ENCODE data around the gene P4HB. TPM values are rescaled to one million over a fixed set of nuclear protein-coding genes. Genes with fewer than 3 reads are reported as not detected.

The P4HB gene
- total RNA-seq (2014; rRNA removed; shearing (Covaris generic)) = 1,635 and 2,300 TPM in 2 replicates

DNA sequence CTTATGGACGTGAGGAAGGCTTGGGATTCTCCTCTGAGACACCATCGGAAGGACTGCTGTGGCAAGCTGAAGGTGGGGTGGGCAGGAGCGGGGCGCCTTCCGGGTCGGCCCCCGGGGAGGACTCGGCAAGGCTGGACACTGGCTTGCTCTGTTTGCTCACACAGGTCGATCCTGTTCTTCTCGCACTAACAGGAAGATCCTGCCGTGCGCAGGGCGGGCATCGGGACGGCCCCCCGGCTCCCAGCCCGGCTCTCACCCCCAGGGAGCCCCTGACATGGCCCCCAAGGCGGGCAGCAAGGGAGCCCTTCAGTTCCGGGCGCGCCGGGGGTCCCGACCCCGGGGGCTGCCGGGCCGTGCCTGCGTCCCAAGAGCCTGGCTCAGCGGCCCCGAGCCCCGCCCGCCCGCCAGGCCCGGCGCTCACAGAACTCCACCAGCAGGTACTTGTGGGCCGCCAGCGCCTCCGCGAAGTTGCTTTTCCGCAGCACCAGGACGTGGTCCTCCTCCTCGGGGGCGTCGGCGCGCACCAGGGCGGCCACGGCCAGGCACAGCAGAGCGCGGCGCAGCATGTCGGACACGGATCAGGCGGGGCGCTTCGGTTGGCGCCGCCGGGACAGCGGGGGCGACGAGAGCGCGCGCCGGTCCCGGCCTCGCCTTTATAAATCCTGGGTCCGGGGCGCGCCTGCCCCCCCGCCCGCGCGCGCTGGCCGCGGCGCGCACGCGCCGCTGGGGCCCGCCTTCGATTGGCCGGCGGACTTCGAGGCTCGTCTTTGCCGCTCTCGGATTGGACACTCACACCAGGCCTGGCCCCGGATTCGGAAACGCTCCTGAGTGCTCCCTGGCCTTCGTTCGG is at the start of gene P4HB:
TSS of gene P4HB (minus strand) at position 630 of the 850 bp plus-strand sequence. CDS start at position 566, 64 bp downstream.
- H3K4me1 ChIP-seq (replicated peaks) = peaks cover 18% of the 10 kb centered on the region
- peaks cover 86% of the 10 kb centered on the region for H3K36me3 ChIP-seq
- peak in 1 of 2 experiments; percentile 46 for DNase-seq (ENCODE audit: low read depth in 1 of 2, low spot score in 2 of 2)
- H3K9me3 ChIP-seq (replicated peaks) = no peaks in the 10 kb centered on the region
- H3K27ac ChIP-seq = peak within 1 kb of the TSS; percentile 81
- peak within 1 kb of the TSS; percentile 88 for H3K4me3 ChIP-seq
- H3K27me3 ChIP-seq (replicated peaks) = no peaks in the 10 kb centered on the region

DNA sequence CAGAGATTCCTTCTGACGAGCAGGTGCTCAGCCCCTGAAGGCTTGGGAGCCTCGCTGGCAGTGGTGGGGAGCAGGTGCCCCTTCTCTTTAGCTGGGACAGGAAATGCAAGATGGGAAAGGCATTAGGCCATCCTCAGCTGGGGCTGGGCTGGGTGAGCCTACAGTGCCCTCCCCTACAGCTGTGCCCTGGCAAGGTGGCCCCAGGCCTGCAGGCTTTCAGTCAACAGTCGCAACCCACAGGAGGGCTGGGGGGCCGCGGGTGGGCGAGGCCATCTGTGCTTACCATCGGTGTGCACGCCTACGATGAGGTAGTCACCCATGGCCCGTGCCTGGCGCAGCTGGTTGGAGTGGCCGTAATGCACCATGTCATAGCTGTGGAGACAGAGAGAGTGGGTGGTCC is 48.9 kb upstream of the P4HB start:
- Histone ChIP-seq H3K4me3 (no peak overlapping the region), H3K27me3 (replicated peaks) (no peaks in the 10 kb centered on the region), H3K4me1 (replicated peaks) (peaks cover 17% of the 10 kb centered on the region), H3K27ac (no peak overlapping the region), H3K36me3 (peaks cover 89% of the 10 kb centered on the region), H3K9me3 (replicated peaks) (peaks cover 2% of the 10 kb centered on the region; the same call in 1 of the 2 replicates)
- DNase-seq (ENCODE audit: low read depth in 1 of 2, low spot score in 2 of 2) = no peak

DNA sequence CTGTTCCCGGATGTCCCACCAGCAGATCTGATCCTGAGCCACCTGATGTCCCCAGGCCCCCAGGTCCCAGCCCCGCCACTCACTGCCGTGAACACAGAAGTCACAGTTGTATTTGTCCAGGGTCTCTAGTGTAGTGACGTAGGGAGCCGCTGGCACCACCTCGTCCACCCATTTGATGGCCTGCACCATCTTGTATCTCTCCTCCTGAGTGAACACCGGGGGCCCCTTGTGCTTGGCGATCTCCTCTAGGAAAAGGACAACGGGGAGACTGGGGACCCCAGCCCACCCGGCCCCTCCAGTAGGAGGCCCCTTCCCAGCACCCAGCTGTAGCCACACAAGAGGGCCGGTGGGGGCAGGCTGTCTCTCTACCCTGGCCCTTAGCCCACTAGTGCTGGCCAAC is 48.5 kb upstream of the P4HB start:
- Histone ChIP-seq H3K27ac (no peak overlapping the region), H3K27me3 (replicated peaks) (no peaks in the 10 kb centered on the region), H3K4me3 (no peak overlapping the region), H3K9me3 (replicated peaks) (peaks cover 2% of the 10 kb centered on the region; the same call in 1 of the 2 replicates), H3K36me3 (peaks cover 89% of the 10 kb centered on the region), H3K4me1 (replicated peaks) (peaks cover 17% of the 10 kb centered on the region)
- DNase-seq (ENCODE audit: low read depth in 1 of 2, low spot score in 2 of 2) = no peak

DNA sequence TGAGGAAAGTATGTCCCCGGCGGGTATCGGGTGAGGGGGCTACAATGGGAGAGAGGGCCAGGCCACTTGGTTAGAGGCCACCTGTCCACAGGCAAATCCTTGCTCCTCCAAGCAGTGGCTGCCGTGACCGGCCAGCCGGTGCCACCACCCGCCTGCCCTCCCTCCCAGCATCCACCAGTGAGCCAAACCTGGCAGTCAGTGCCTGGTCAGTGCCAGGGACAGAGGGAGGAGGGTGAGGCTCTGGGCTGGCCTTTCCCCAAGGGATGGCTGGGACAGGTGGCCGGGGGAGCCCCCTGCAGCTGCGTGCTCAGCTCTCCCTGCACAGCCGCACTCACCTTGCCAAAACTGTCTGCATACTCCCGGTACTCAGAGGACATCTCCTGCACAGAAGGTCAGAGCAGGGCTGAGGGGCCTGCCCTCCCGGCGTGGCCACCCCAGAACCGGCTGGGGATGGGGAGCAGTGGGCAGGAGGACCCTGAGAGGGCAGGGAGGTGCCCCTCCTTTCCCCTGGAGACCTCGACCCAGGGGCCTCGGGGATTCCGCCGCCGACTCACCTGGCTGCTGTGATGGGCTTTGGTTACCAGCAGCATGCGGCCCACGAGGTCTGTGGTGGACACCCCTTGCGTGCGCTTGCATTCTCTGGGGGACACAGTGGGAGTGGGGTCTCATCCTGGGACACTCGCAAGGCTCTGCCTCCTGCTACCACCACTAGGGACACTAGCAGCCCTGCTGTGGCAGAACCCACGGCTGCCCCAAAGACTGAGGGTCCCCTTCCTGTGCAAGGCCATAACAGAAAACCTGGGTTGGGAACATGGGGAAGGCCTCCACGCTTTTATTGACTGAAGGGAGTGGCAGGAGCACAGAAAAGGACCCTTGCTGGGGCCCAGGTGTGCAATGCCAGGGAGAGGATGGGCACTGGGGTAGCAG is 47.1 kb upstream of the P4HB start:
- H3K4me3 ChIP-seq = no peak overlapping the region
- no peak for DNase-seq (ENCODE audit: low read depth in 1 of 2, low spot score in 2 of 2)
- peaks cover 2% of the 10 kb centered on the region; the same call in 1 of the 2 replicates for H3K9me3 ChIP-seq (replicated peaks)

DNA sequence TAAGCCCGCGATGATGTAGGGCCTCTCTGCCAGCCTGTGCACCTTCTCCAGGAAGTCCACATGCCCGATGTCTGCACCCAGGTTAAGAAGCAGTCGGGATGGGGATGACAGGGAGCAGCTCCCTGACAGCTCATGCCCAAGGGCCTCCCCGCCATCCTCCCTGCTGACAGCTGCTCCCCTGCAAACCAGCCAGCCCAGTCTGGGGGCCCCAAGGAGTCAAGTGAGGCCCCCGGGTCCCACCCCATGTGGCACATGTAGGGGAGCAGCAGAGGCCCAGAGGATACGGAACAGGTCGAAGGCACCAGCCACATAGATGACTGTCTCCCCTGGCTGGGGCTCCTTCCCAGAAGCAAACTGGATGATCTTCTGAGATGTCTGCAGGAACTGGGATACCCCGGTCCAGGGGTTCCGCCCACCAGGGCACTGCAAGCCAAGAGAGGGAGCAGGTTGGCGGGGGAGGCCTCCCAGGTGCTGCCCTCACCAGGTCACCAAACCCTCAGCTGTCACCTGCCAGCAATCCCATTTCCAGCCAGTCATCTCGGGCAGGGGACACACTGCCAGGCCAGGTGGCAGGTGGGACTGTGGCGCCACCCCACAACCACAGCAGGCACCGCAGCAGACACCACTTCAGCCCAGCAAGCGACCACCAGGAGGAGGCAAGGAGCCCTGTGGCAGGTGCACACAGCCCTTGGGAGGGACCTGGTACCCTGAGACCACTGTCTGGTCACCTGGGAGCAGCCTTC is 46.3 kb upstream of the P4HB start:
- Histone ChIP-seq H3K4me3 (no peak overlapping the region), H3K4me1 (replicated peaks) (peaks cover 28% of the 10 kb centered on the region), H3K27ac (no peak overlapping the region), H3K36me3 (peaks cover 76% of the 10 kb centered on the region), H3K27me3 (replicated peaks) (no peaks in the 10 kb centered on the region), H3K9me3 (replicated peaks) (peaks cover 2% of the 10 kb centered on the region; the same call in 1 of the 2 replicates)
- no peak for DNase-seq (ENCODE audit: low read depth in 1 of 2, low spot score in 2 of 2)

More for the DNA sequence above, 47.1 kb upstream of the P4HB start:
- Histone ChIP-seq H3K36me3 (peaks cover 83% of the 10 kb centered on the region), H3K27ac (no peak overlapping the region), H3K4me1 (replicated peaks) (peaks cover 22% of the 10 kb centered on the region), H3K27me3 (replicated peaks) (no peaks in the 10 kb centered on the region)

DNA sequence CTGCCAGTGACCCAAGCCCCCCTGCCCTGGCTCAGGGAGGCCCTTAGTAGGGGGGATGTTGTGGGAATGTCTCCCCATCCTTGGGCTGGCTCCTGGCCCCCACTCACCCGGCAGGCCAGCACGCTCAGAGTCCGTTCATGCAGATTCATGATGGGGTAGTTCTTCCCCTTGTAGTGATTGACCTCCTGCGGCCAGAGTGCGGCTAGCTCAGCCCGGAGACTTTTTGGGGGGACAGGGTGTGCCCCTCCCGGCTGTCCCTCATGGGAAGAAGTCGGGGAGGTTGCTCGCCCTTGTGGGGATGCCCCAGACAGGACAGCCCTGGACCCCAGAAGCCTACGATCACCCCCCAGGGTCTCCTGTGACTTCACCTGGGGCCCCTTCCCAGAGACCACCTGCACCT is 45.7 kb upstream of the P4HB start:
- Histone ChIP-seq H3K27ac (no peak overlapping the region), H3K4me1 (replicated peaks) (peaks cover 28% of the 10 kb centered on the region), H3K27me3 (replicated peaks) (no peaks in the 10 kb centered on the region), H3K9me3 (replicated peaks) (peaks cover 2% of the 10 kb centered on the region; the same call in 1 of the 2 replicates), H3K4me3 (no peak overlapping the region), H3K36me3 (peaks cover 79% of the 10 kb centered on the region)
- DNase-seq (ENCODE audit: low read depth in 1 of 2, low spot score in 2 of 2) = no peak

DNA sequence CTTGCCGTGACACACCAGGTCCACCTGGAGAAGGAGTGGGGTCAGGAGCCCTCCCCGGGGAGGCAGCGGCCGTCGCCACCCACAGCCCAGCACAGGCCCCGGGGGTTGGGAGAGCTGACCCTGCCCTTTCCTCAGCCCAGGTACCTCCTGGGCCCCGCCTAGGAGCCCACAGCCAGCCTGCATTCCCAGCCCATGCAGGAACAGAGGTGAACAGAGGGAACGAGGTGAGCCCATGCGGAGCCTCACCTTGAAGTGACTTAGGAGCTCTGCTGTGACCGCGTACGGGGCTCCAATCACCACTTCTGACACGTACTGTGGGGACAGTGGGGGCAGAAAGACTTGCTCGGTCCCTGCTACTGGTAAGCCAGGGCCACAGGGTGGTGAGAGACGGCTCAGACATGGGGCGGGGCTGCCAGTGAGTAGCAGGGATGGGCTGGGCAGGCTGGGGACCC is 45.1 kb upstream of the P4HB start:
- no peak overlapping the region for H3K27ac ChIP-seq
- no peak overlapping the region for H3K4me3 ChIP-seq
- peaks cover 79% of the 10 kb centered on the region for H3K36me3 ChIP-seq
- no peak for DNase-seq (ENCODE audit: low read depth in 1 of 2, low spot score in 2 of 2)
- no peaks in the 10 kb centered on the region for H3K9me3 ChIP-seq (replicated peaks)
- H3K27me3 ChIP-seq (replicated peaks) = no peaks in the 10 kb centered on the region
- H3K4me1 ChIP-seq (replicated peaks) = peaks cover 25% of the 10 kb centered on the region

DNA sequence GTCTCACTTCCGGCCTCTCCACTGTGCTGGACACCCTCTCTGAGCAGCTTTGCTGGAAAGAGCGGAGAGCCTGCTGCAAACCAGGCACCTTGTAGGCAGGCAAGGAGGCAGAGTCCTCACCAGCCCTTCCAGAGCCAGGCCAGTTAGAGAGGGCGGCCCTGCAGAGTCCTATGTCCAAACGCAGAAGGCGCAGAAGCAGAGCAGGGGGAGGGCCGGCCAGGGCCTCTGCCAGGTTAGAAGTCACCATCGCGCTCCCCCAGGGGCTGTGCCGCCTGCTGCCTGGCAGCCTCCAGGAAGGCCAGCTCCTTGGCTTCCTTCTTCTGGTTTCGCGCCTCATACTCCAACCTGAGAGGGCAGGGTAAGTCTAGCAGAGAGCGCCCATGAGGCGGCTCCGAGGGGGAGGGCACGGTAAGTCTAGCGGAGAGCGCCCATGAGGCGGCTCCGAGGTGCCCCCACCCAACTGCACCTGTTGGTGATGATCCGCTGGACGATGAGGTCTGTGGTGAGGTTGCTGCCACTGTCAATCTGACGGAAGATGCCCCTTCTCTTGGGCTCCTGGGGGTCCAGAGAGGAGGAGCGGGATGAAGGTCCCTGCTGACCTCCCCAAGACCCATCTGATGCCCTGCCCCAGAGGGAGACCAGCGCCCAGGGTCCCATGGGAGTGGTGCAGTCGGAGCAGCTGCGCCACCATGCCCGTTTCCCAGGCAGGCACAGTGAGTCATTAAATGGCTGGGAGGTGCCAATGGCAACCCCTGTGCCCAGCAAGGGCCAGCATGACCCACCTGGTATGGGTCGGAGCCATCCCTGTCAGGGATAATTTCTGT is 44.5 kb upstream of the P4HB start:
- no peak for DNase-seq (ENCODE audit: low read depth in 1 of 2, low spot score in 2 of 2)
- Histone ChIP-seq H3K27ac (no peak overlapping the region), H3K36me3 (peaks cover 85% of the 10 kb centered on the region), H3K9me3 (replicated peaks) (no peaks in the 10 kb centered on the region), H3K27me3 (replicated peaks) (no peaks in the 10 kb centered on the region), H3K4me3 (no peak overlapping the region), H3K4me1 (replicated peaks) (peaks cover 25% of the 10 kb centered on the region)

DNA sequence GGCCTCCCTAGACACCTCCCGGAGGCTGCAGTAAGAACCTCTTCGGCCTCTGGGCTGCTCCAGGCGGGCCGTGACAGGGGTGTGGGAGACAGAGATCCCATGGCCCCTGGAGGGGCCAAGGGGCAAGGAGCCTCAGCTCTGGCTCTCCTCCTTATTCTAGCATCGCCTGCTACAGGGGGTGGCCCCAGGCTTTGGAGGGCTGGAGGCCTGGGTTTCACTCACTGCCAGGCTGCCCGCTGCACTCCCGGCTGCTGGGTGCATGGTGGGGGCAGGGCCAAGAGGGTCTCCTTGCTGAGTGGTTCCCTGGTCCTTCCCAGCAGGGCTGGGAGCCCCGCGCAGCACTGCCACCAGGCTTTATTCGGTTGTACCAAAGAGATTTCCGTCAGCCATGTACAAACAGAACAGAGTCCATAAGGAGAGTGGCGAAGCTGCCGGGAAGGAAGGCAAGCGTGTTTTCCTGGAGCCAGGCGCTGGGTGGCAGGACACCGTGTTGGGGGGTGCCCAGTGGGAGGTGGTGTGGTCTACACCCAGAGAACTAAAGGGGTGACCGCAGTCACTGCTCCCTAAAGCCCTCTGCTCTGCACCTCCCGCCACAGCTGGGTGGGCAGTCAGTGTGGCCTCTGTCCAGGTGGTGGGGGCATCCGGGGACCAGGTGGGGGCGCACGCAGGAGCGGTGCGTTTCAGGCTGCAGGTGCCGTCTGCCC is 43.7 kb upstream of the P4HB start:
- Histone ChIP-seq H3K4me3 (no peak overlapping the region), H3K27me3 (replicated peaks) (no peaks in the 10 kb centered on the region), H3K9me3 (replicated peaks) (no peaks in the 10 kb centered on the region), H3K36me3 (peaks cover 88% of the 10 kb centered on the region), H3K27ac (no peak overlapping the region), H3K4me1 (replicated peaks) (peaks cover 33% of the 10 kb centered on the region)
- no peak for DNase-seq (ENCODE audit: low read depth in 1 of 2, low spot score in 2 of 2)

DNA sequence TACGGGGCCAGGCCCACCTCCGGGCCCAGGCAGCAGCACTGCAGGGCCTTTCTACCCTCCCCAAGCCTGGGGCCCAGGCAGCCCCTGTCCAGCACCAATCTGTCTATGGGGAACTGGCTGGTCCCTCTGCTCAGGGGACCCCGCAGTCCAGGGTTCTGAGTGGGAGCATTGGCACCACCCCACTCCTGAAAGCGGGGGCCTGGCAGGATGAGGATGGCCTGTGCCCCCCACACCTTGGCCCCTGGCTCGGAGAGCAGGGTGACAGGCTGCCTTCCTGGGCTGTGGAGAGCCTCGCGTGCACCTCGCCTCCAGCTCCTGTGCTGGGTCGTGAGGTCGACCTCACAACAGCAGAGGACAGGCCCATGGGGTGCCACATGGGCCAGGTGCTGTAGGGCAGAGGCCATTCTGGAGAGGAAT is 43.1 kb upstream of the P4HB start:
- no peaks in the 10 kb centered on the region for H3K27me3 ChIP-seq (replicated peaks)
- no peak overlapping the region for H3K4me3 ChIP-seq
- H3K4me1 ChIP-seq (replicated peaks) = peaks cover 37% of the 10 kb centered on the region
- H3K9me3 ChIP-seq (replicated peaks) = no peaks in the 10 kb centered on the region
- no peak overlapping the region for H3K27ac ChIP-seq
- no peak for DNase-seq (ENCODE audit: low read depth in 1 of 2, low spot score in 2 of 2)
- H3K36me3 ChIP-seq = peaks cover 85% of the 10 kb centered on the region

DNA sequence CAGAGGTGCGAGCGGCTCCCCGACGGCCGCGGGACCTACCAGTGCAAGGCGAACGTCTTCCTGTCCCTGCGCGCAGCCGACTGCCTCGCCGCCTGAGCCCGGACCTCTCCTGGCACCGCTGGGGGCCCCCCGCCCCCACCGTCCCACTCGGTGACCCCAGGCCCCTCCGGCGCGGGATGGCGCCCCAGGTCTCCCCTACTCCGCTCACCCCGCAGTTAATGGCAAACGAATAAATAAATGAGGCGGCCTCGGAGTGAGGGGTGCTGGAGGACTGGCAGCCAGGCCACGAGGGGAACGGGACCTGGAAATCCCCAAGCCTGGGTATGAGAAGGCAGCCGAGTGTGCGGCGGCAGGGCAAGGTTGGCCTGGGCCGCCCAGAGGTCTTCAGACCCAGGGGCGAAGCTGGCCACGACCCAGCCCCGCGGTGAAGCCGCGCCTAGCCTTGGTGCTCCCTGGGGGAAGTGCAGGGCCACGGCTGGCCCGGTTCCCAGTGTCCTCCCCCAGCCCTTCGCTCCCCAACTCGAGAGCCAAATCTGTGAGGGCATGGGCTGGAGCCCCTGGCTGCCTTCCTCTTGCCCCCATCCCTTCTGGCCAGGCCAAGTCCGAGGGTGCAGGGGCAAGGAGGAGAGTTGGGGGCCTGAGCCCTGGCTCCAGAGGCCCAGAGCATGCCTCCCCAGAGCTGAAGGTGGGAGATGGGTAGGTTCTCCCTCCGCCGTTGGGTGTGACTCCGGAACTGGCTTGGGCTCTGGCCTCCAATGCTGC is 42.5 kb upstream of the P4HB start:
- no peak for DNase-seq (ENCODE audit: low read depth in 1 of 2, low spot score in 2 of 2)
- peaks cover 43% of the 10 kb centered on the region for H3K4me1 ChIP-seq (replicated peaks)
- no peaks in the 10 kb centered on the region for H3K9me3 ChIP-seq (replicated peaks)
- no peak overlapping the region for H3K27ac ChIP-seq
- H3K4me3 ChIP-seq = no peak overlapping the region
- no peaks in the 10 kb centered on the region for H3K27me3 ChIP-seq (replicated peaks)
- peaks cover 83% of the 10 kb centered on the region for H3K36me3 ChIP-seq
